Mammary epithelial cell (primary cell): ENCODE measurements around the gene CD320.
"Not testable (repeated sequence)": the region's sequence is repeated elsewhere in the genome, so short reads cannot be mapped to it uniquely, and the experiment has no call there.

ENCODE experiments used
- EZH2 ChIP-seq: IDR thresholded peaks from 2 replicates; pipeline ENCODE4 v1.6.1; 2012; ENCODE audit warnings: low read length, inconsistent platforms, borderline replicate concordance
- TF ChIP-seq, protein P1 (sequence below), 2 donors: IDR thresholded peaks in 1 of 2; conservative IDR thresholded peaks in 1 of 2; 2 replicates each; pipeline ENCODE4 v1.5.1; 2011 to 2012; ENCODE audit warnings: inconsistent platforms in 2 of 2, low read length in 2 of 2, mild to moderate bottlenecking in 2 of 2, control low read depth in 1 of 2, low read depth in 1 of 2; ENCODE audit not compliant: insufficient read depth in 1 of 2; ENCODE audit errors: extremely low read depth in 1 of 2

DNA sequence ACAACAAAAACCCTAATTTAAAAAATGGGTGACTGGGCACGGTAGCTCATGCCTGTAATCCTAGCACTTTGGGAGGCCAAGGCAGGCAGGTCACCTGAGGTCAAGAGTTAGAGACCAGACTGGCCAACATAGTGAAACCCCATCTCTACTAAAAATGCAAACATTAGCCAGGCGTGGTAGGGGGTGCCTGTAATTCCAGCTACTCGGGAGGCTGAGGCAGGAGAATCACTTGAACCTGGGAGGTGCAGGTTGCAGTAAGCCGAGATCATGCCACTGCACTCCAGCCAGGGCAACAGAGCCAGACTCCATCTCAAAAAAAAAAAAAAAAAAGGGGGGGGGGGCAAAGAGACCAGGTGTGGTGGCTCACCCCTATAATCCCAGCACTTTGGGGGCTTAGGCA lies 43.9 kb downstream of the CD320 start:
- TF ChIP-seq, protein P1, sequence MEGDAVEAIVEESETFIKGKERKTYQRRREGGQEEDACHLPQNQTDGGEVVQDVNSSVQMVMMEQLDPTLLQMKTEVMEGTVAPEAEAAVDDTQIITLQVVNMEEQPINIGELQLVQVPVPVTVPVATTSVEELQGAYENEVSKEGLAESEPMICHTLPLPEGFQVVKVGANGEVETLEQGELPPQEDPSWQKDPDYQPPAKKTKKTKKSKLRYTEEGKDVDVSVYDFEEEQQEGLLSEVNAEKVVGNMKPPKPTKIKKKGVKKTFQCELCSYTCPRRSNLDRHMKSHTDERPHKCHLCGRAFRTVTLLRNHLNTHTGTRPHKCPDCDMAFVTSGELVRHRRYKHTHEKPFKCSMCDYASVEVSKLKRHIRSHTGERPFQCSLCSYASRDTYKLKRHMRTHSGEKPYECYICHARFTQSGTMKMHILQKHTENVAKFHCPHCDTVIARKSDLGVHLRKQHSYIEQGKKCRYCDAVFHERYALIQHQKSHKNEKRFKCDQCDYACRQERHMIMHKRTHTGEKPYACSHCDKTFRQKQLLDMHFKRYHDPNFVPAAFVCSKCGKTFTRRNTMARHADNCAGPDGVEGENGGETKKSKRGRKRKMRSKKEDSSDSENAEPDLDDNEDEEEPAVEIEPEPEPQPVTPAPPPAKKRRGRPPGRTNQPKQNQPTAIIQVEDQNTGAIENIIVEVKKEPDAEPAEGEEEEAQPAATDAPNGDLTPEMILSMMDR (conservative IDR thresholded peaks at IDR 0.05 in 1 of 2, IDR thresholded peaks at IDR 0.05 in 1 of 2; ENCODE audit: extremely low read depth in 1 of 2, insufficient read depth in 1 of 2, low read depth in 1 of 2, low read length in 2 of 2), result not testable (repeated sequence)
- not testable (repeated sequence) for TF ChIP-seq EZH2
